Vagina (tissue), 2 donors: ENCODE results near the gene C6orf15. TPM values are rescaled to one million over a fixed set of nuclear protein-coding genes. Genes with fewer than 3 reads are reported as not detected.

ENCODE experiments used
- DNase-seq, 2 donors: peaks; one replicate each; pipeline ENCODE4 v3.0.0-alpha.2; 2017; ENCODE audit errors: extremely low spot score in 2 of 2
- H3K27ac ChIP-seq: fragments of 200-600 bp; sonication (generic); one replicate; pipeline ENCODE4 v1.5.1; 2019
- H3K27me3 ChIP-seq: fragments of 200-600 bp; sonication (generic); one replicate; pipeline ENCODE4 v1.5.1; 2019
- H3K36me3 ChIP-seq, 2 donors: fragments of 200-600 bp; sonication (generic); one replicate each; pipeline ENCODE4 v1.5.1; 2017 to 2019
- H3K4me1 ChIP-seq: fragments of 200-600 bp; sonication (generic); one replicate; pipeline ENCODE4 v1.5.1; 2019
- H3K4me3 ChIP-seq, 2 donors: fragments of 200-600 bp; sonication (generic); 1 replicate in 1 of 2; 2 replicates in 1 of 2; pipeline ENCODE4 v1.5.1; 2016 to 2019
- H3K9me3 ChIP-seq: fragments of 200-600 bp; sonication (generic); one replicate; pipeline ENCODE4 v1.5.1; 2019
- POLR2A ChIP-seq, 2 donors: fragments of 450-650 bp; IDR thresholded peaks; one replicate each; pipeline ENCODE4 v1.6.1; 2017; ENCODE audit warnings: antibody characterized with exemption in 2 of 2, mild to moderate bottlenecking in 2 of 2, moderate library complexity in 2 of 2
- POLR2AphosphoS5 ChIP-seq, 2 donors: sonication (generic); formaldehyde crosslinking; IDR thresholded peaks; one replicate each; pipeline ENCODE4 v1.9.0; 2017; ENCODE audit warnings: antibody characterized with exemption in 2 of 2, mild to moderate bottlenecking in 2 of 2, low read depth in 1 of 2; ENCODE audit not compliant: insufficient read depth in 1 of 2
- intact Hi-C: fragments of 100-400 bp; cut with DNase I; formaldehyde crosslinking; loops from one replicate; pipeline ENCODE4 v1.15.1; 2023
- total RNA-seq: library from RNA; depleted of rRNA; stranded (reverse); fragments of >200 nt; gene quantifications from one replicate; pipeline ENCODE4 v1.2.3, GENCODE V29; 2016
- TF ChIP-seq, protein P1 (sequence below), 3 experiments: fragments of 450-650 bp in 2 of 3; fragments of 200-600 bp in 1 of 3; sonication (generic) in 1 of 3; IDR thresholded peaks; one replicate each; pipeline ENCODE4 v1.5.1; 2017 to 2019; ENCODE audit warnings: antibody characterized with exemption in 3 of 3, mild to moderate bottlenecking in 2 of 3, moderate library complexity in 2 of 3

C6orf15 gene
- total RNA-seq, 1 donor from 2014 or later = not detected

GRCh38 chr6:31126396-31127175 lies 14.2 kb upstream of the C6orf15 start:
- H3K27me3 ChIP-seq = no peaks in the 10 kb centered on the region
- no peak for DNase-seq
- intact Hi-C loops = no loop called here
- no peaks in the 10 kb centered on the region for H3K36me3 ChIP-seq
- H3K4me1 ChIP-seq = peaks cover 42% of the 10 kb centered on the region
- TF ChIP-seq POLR2A (IDR thresholded peaks at IDR 0.05) (no peak), POLR2AphosphoS5 (IDR thresholded peaks at IDR 0.05; ENCODE audit: insufficient read depth in 1 of 2, low read depth in 1 of 2) (no peak)
- TF ChIP-seq, protein P1, sequence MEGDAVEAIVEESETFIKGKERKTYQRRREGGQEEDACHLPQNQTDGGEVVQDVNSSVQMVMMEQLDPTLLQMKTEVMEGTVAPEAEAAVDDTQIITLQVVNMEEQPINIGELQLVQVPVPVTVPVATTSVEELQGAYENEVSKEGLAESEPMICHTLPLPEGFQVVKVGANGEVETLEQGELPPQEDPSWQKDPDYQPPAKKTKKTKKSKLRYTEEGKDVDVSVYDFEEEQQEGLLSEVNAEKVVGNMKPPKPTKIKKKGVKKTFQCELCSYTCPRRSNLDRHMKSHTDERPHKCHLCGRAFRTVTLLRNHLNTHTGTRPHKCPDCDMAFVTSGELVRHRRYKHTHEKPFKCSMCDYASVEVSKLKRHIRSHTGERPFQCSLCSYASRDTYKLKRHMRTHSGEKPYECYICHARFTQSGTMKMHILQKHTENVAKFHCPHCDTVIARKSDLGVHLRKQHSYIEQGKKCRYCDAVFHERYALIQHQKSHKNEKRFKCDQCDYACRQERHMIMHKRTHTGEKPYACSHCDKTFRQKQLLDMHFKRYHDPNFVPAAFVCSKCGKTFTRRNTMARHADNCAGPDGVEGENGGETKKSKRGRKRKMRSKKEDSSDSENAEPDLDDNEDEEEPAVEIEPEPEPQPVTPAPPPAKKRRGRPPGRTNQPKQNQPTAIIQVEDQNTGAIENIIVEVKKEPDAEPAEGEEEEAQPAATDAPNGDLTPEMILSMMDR (IDR thresholded peaks at IDR 0.05) = no peak
- no peak overlapping the region for H3K27ac ChIP-seq
- H3K9me3 ChIP-seq = no peaks in the 10 kb centered on the region
- H3K4me3 ChIP-seq = no peak overlapping the region

DNA sequence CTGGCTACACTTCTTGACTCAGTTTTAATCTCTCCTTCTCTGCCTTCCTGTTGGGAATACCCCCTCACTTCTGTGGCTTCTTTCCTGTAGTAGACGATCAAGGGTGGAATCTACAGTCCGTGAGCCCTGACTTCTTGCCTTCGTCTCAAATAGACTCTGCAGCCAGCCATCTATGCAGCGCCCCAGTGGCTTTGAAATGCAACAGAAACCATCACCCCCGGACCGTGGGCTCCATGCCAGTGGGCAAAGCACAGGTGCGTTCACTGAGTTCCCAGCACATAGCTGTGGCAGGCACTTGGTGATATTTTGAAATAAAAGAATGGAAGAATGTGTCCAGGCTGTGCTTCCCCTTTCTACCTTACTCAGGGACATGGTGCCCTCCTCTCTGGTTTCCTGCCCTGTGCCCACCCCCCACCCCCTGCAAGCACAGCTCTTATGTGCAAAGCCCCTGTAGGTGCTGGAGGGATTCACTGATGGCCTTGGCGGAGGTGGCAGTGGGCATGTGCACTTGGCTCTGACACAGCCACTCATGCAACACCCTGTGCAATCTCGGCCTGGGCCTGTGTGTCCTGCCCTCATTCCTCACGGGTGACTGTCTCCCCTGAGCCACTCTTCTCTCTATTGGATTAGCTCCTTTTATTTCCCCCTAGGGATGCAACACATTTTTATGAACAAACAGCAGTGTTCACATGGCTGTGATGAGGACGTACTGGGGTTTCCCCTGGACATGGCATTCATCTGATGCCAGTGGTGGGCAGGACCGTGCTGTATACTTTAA lies 13.4 kb upstream of the C6orf15 start:
- no peaks in the 10 kb centered on the region for H3K27me3 ChIP-seq
- intact Hi-C loops = no loop called here
- H3K27ac ChIP-seq = no peak overlapping the region
- no peaks in the 10 kb centered on the region for H3K9me3 ChIP-seq
- H3K4me1 ChIP-seq = peaks cover 42% of the 10 kb centered on the region
- H3K36me3 ChIP-seq = no peaks in the 10 kb centered on the region
- DNase-seq = no peak
- no peak overlapping the region for H3K4me3 ChIP-seq
- TF ChIP-seq, protein P1 (IDR thresholded peaks at IDR 0.05) = no peak
- no peak for TF ChIP-seq POLR2AphosphoS5 (IDR thresholded peaks at IDR 0.05; ENCODE audit: insufficient read depth in 1 of 2, low read depth in 1 of 2)
- TF ChIP-seq POLR2A (IDR thresholded peaks at IDR 0.05) = no peak

DNA sequence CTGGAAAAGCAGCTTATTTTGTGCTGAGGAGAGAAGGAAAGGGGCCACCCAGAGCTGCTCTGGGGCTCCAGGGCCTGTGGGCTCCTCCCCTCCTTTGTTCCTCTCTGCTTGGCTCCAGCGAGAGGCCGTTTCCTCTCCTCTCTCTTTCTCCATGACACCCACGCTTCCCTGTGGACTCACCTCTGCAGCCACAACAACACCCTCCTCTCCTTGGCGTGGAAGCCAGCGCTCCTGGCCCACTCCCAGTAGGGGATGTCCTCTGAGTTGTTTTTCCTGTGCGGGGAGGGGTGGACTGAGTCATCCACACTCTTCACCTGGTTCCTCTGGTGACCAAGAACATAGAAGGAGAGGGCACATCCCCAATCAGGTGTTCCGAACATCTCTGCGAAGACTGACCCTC lies 12.8 kb upstream of the C6orf15 start:
- Histone ChIP-seq H3K9me3 (no peaks in the 10 kb centered on the region), H3K4me3 (no peak overlapping the region), H3K4me1 (peaks cover 42% of the 10 kb centered on the region), H3K27me3 (no peaks in the 10 kb centered on the region), H3K27ac (no peak overlapping the region), H3K36me3 (no peaks in the 10 kb centered on the region)
- no peak for DNase-seq
- TF ChIP-seq, protein P1 (IDR thresholded peaks at IDR 0.05) = no peak
- peak in 1 of 2 donors; percentile 64 for TF ChIP-seq POLR2AphosphoS5 (IDR thresholded peaks at IDR 0.05; ENCODE audit: insufficient read depth in 1 of 2, low read depth in 1 of 2)
- no peak for TF ChIP-seq POLR2A (IDR thresholded peaks at IDR 0.05)
- intact Hi-C loops = no loop called here

DNA sequence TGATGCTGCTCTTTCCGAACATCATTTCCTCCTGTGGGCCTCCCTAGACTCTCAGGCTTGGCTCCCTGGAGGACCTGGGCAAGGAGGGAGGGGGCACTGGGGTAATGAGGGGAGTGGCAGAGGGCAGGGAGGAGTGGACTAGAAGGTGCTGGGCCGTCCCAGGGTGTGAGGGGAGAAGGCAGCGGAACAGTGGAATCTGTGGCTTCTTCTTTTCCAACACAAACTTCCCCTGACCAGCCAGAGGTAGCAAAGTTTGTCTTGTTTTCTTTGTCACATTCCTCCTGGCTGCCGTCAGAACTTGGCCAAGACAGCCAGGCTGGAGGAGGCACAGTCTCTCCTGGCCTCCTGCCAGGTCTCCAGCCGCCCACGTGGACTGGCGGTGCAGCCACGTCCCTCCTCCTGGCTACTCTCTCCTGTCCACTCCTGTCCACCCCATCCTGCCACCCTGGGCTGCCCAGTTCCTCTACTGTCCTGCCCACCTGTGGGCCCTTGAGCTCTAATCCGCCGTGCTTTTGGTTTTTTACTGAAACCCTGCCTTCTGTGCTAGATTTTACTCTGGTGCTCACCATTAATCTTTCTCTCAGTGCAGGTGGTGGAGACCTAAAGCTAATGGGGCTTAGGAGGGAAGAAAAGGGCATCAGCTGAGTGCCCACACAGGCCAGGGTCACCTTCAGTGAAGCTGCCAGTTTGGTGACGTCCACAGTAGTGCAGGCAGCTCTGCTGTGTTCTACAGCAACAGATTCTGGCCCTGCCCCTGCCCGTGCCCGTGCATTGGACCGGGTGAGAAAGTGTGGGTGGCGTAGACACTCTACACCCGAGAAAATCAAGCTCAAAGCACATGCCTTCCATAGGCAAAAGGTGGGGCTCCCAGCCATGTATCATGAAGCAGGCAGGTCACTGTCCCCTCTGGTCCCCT lies 10.7 kb upstream of the C6orf15 start:
- H3K4me3 ChIP-seq = no peak overlapping the region

More for the DNA sequence above, 10.7 kb upstream of the C6orf15 start:
- Histone ChIP-seq H3K9me3 (no peaks in the 10 kb centered on the region), H3K36me3 (no peaks in the 10 kb centered on the region), H3K27me3 (no peaks in the 10 kb centered on the region), H3K27ac (no peak overlapping the region), H3K4me1 (peaks cover 40% of the 10 kb centered on the region)
- TF ChIP-seq POLR2AphosphoS5 (IDR thresholded peaks at IDR 0.05; ENCODE audit: insufficient read depth in 1 of 2, low read depth in 1 of 2) (no peak), POLR2A (IDR thresholded peaks at IDR 0.05) (no peak)
- TF ChIP-seq, protein P1 (IDR thresholded peaks at IDR 0.05) = no peak
- intact Hi-C loops = no loop called here
- DNase-seq = no peak
